ENCODE data around the gene RASL10A. TPM values are rescaled to one million over a fixed set of nuclear protein-coding genes. Genes with fewer than 3 reads are reported as not detected.

Gene RASL10A
- total RNA-seq, 1 donor from 2014 or later = 1.4 TPM

DNA sequence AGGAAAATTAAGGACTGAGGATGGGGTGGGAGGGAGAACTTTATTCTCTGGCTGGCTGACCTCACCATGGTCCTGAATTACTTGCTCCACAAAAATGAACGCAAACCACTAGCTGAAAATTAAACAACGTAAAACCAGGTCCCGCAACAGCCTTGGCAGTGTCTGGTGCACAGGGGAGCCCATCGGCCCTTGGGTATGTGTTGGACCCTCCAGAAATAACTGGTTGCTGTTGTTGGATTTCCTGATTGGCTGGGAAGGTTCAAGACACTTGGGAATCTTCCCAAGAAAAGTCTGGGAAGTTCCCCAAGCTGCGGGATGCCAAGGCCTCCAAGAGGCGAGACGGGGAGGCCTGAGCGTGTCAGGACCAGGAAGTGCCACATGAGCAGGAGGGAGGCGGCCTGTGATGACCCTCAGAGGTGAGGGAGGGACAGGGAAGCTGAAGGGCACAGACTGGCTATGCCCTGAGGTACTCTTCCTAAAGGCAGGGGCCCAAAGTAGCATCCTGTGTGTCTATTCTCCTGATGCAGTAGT, 10.4 kb upstream of the RASL10A start:
- Histone ChIP-seq H3K27ac (replicated peaks) (no peak overlapping the region), H3K9me3 (replicated peaks) (no peaks in the 10 kb centered on the region), H3K4me1 (peaks cover 7% of the 10 kb centered on the region), H3K36me3 (peaks cover 39% of the 10 kb centered on the region), H3K27me3 (ENCODE audit: low read depth) (no peaks in the 10 kb centered on the region), H3K4me3 (no peak overlapping the region)
- no peak for DNase-seq
- intact Hi-C loops (cut with micrococcal nuclease) = no loop called here
- TF ChIP-seq, protein P1, sequence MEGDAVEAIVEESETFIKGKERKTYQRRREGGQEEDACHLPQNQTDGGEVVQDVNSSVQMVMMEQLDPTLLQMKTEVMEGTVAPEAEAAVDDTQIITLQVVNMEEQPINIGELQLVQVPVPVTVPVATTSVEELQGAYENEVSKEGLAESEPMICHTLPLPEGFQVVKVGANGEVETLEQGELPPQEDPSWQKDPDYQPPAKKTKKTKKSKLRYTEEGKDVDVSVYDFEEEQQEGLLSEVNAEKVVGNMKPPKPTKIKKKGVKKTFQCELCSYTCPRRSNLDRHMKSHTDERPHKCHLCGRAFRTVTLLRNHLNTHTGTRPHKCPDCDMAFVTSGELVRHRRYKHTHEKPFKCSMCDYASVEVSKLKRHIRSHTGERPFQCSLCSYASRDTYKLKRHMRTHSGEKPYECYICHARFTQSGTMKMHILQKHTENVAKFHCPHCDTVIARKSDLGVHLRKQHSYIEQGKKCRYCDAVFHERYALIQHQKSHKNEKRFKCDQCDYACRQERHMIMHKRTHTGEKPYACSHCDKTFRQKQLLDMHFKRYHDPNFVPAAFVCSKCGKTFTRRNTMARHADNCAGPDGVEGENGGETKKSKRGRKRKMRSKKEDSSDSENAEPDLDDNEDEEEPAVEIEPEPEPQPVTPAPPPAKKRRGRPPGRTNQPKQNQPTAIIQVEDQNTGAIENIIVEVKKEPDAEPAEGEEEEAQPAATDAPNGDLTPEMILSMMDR (IDR thresholded peaks at IDR 0.05; ENCODE audit: borderline replicate concordance) = no peak

- intact Hi-C loops (cut with micrococcal nuclease) = no loop called here
- TF ChIP-seq, protein P1 (IDR thresholded peaks at IDR 0.05; ENCODE audit: borderline replicate concordance) = no peak
Observed at GRCh38 chr22:29325356-29325755, 9.9 kb upstream of the RASL10A start.

DNA sequence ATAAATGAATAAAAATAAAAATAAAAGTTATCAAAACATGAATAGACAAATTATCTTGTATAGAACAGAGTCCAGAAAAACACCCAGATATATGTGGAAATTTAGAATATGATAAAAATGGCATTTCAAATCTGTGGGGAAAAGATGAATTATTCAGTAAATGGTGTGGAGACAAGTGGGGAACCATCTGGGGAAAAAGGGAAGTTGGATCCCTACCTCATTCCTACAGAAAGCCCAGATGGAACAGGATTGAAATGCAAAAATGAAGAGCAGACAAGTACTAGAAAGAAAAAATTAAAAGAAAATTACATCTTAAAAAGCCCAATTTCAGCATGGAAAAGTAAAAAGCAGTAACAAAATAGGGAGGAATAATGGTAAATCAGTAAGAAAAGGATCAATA, 8.1 kb upstream of the RASL10A start:
- Histone ChIP-seq H3K36me3 (peaks cover 18% of the 10 kb centered on the region), H3K27me3 (ENCODE audit: low read depth) (no peaks in the 10 kb centered on the region), H3K4me1 (no peaks in the 10 kb centered on the region), H3K27ac (replicated peaks) (no peak overlapping the region), H3K9me3 (replicated peaks) (no peaks in the 10 kb centered on the region), H3K4me3 (no peak overlapping the region)
- TF ChIP-seq, protein P1 (IDR thresholded peaks at IDR 0.05; ENCODE audit: borderline replicate concordance) = no peak
- no peak for DNase-seq
- intact Hi-C loops (cut with micrococcal nuclease) = no loop called here

More at GRCh38 chr22:29325356-29325755, 9.9 kb upstream of the RASL10A start:
- H3K9me3 ChIP-seq (replicated peaks) = no peaks in the 10 kb centered on the region
- no peaks in the 10 kb centered on the region for H3K27me3 ChIP-seq (ENCODE audit: low read depth)
- H3K4me1 ChIP-seq = peaks cover 2% of the 10 kb centered on the region
- no peak overlapping the region for H3K4me3 ChIP-seq
- DNase-seq = no peak
- H3K27ac ChIP-seq (replicated peaks) = no peak overlapping the region
- peaks cover 34% of the 10 kb centered on the region for H3K36me3 ChIP-seq

DNA sequence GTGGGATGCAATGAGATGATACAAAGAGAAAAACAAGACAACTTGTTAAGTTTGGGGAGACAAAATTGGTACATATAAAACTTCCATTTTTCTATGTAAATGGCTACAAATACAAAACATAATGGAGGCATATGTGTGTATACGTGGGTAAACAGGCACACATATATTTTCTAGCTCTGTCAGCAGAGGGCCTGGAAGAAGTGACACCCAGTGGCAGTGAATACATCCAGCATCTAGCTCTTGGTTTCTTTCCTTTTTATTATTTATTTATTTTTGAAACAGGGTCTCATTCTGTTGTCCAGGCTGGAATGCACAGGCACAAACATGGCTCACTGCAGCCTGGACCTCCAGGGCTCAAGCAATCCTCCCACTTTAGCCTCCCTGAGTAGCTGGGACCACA, 5.0 kb upstream of the RASL10A start:
- Histone ChIP-seq H3K27me3 (ENCODE audit: low read depth) (peaks cover 10% of the 10 kb centered on the region), H3K36me3 (no peaks in the 10 kb centered on the region), H3K4me1 (peaks cover 5% of the 10 kb centered on the region), H3K4me3 (no peak overlapping the region), H3K9me3 (replicated peaks) (no peaks in the 10 kb centered on the region), H3K27ac (replicated peaks) (no peak overlapping the region)
- TF ChIP-seq, protein P1 (IDR thresholded peaks at IDR 0.05; ENCODE audit: borderline replicate concordance) = peak; percentile 13
- intact Hi-C loops (cut with micrococcal nuclease) = no loop called here
- DNase-seq = no peak

GRCh38 chr22:29319072-29319471, 3.6 kb upstream of the RASL10A start:
- DNase-seq = no peak
- Histone ChIP-seq H3K27me3 (ENCODE audit: low read depth) (peaks cover 25% of the 10 kb centered on the region), H3K36me3 (no peaks in the 10 kb centered on the region), H3K27ac (replicated peaks) (no peak overlapping the region), H3K4me1 (peaks cover 20% of the 10 kb centered on the region), H3K9me3 (replicated peaks) (no peaks in the 10 kb centered on the region), H3K4me3 (no peak overlapping the region)
- intact Hi-C loops (cut with micrococcal nuclease) = no loop called here
- TF ChIP-seq, protein P1 (IDR thresholded peaks at IDR 0.05; ENCODE audit: borderline replicate concordance) = no peak
